HepG2 (cell line): ENCODE data around the gene RPS10. TPM values are rescaled to one million over a fixed set of nuclear protein-coding genes. Genes with fewer than 3 reads are reported as not detected.

Experiments used
- ASH2L ChIP-seq: fragments of 300-600, 200-600 bp; sonication (generic); IDR thresholded peaks from 2 replicates; pipeline ENCODE4 v1.7.0; 2017; ENCODE audit warnings: low read depth, mild to moderate bottlenecking, moderate library complexity, mixed read lengths, low read length; ENCODE audit not compliant: insufficient read length
- FOSL2 ChIP-seq: sonication (generic); formaldehyde crosslinking; IDR thresholded peaks from 2 replicates; pipeline ENCODE4 v1.4.0; 2020; ENCODE audit warnings: missing genetic modification reagents
- GATA4 ChIP-seq: sonication (generic); IDR thresholded peaks from 2 replicates; pipeline ENCODE4 v1.6.1; 2016; ENCODE audit warnings: antibody characterized with exemption, low read depth, borderline replicate concordance
- GLMP ChIP-seq: sonication (generic); formaldehyde crosslinking; IDR thresholded peaks from 2 replicates; pipeline ENCODE4 v1.9.0; 2021; ENCODE audit warnings: missing genetic modification reagents, mild to moderate bottlenecking, borderline replicate concordance
- HIC2 ChIP-seq: sonication (generic); formaldehyde crosslinking; IDR thresholded peaks from 2 replicates; pipeline ENCODE4 v1.9.0; 2022; ENCODE audit warnings: low read depth, missing genetic modification reagents
- HNRNPK ChIP-seq: fragments of 200-400 bp; formaldehyde crosslinking; IDR thresholded peaks from 2 replicates; pipeline ENCODE4 v1.6.1; 2018; ENCODE audit warnings: low read length, low read depth, moderate library complexity, mild to moderate bottlenecking; ENCODE audit not compliant: poor library complexity, severe bottlenecking
- HNRNPL ChIP-seq: fragments of 200-400 bp; formaldehyde crosslinking; IDR thresholded peaks from 2 replicates; pipeline ENCODE4 v1.6.1; 2017; ENCODE audit warnings: mild to moderate bottlenecking, low read depth, low read length
- KLF6 ChIP-seq: IDR thresholded peaks from 2 replicates; pipeline ENCODE4 v1.8.0; 2016; ENCODE audit warnings: missing biosample characterization, missing genetic modification reagents
- MTF1 ChIP-seq: sonication (generic); formaldehyde crosslinking; IDR thresholded peaks from 2 replicates; pipeline ENCODE4 v1.5.0; 2020; ENCODE audit warnings: missing genetic modification reagents
- NRL ChIP-seq: sonication (generic); formaldehyde crosslinking; IDR thresholded peaks from 2 replicates; pipeline ENCODE4 v1.5.0; 2020; ENCODE audit warnings: missing genetic modification reagents, mild to moderate bottlenecking, moderate library complexity, borderline replicate concordance
- PRDM4 ChIP-seq: sonication (generic); formaldehyde crosslinking; IDR thresholded peaks from 2 replicates; pipeline ENCODE4 v1.9.0; 2021; ENCODE audit warnings: missing genetic modification reagents, borderline replicate concordance
- RELA ChIP-seq: sonication (generic); formaldehyde crosslinking; IDR thresholded peaks from 2 replicates; pipeline ENCODE4 v1.4.0; 2020; ENCODE audit warnings: missing genetic modification reagents
- SMYD3 ChIP-seq: sonication (generic); formaldehyde crosslinking; IDR thresholded peaks from 2 replicates; pipeline ENCODE4 v1.8.1; 2023; ENCODE audit warnings: mild to moderate bottlenecking, missing genetic modification reagents
- ZFP90 ChIP-seq: sonication (generic); formaldehyde crosslinking; IDR thresholded peaks from 2 replicates; pipeline ENCODE4 v1.8.0; 2022; ENCODE audit warnings: missing genetic modification reagents, mild to moderate bottlenecking, inconsistent platforms, borderline replicate concordance
- ZNF616 ChIP-seq: sonication (generic); formaldehyde crosslinking; IDR thresholded peaks from 2 replicates; pipeline ENCODE4 v1.5.0; 2020; ENCODE audit warnings: low read depth, mild to moderate bottlenecking, missing genetic modification reagents
- ZNF629 ChIP-seq: sonication (generic); formaldehyde crosslinking; conservative IDR thresholded peaks from 2 replicates; pipeline ENCODE4 v1.5.0; 2020; ENCODE audit warnings: missing genetic modification reagents
- ZNF75D ChIP-seq: sonication (generic); formaldehyde crosslinking; IDR thresholded peaks from 2 replicates; pipeline ENCODE4 v1.8.1; 2023; ENCODE audit warnings: missing genetic modification reagents, mild to moderate bottlenecking, borderline replicate concordance
- polyA plus RNA-seq, 8 experiments: library from polyadenylated mRNA; depleted of rRNA in 3 of 8; stranded (reverse) in 7 of 8; unstranded in 1 of 8; fragments of >200 nt; fragmentation: Illumina TruSeq in 4 of 8; extraction: Trizol in 4 of 8; gene quantifications; 2 replicates each; pipeline versions ENCODE4 v1.2.1 to v1.2.3, GENCODE V29; 2011 to 2016; ENCODE audit warnings: low read depth in 4 of 8, missing spikeins in 1 of 8, mixed read lengths in 1 of 8; ENCODE audit not compliant: insufficient read depth in 1 of 8
- total RNA-seq, 5 experiments: library from RNA; depleted of rRNA; stranded (reverse); fragments of >200 nt; fragmentation: Illumina TruSeq; extraction: Trizol; gene quantifications; 2 replicates each; pipeline ENCODE4 v1.2.3, GENCODE V29; 2016; ENCODE audit warnings: low read depth in 1 of 5
- TF ChIP-seq, protein P1 (sequence below): sonication (generic); formaldehyde crosslinking; IDR thresholded peaks from 2 replicates; pipeline ENCODE4; 2020; ENCODE audit warnings: missing genetic modification reagents, mild to moderate bottlenecking, borderline replicate concordance

Gene RPS10
- total and polyA plus RNA-seq, 2 of the 13 experiments (the other 11 are each of a cell fraction or from before 2014, with no cell fraction given): 2,909 to 4,648 TPM

- TF ChIP-seq GLMP (CRISPR knock-in tag): no peak
- no peak for TF ChIP-seq HIC2 (CRISPR knock-in tag)
- peak; percentile 97 for TF ChIP-seq ASH2L
- TF ChIP-seq ZNF629: no peak
- peak; percentile 74 for TF ChIP-seq NRL (CRISPR knock-in tag)
- TF ChIP-seq ZNF75D (CRISPR knock-in tag): no peak
- peak; percentile 58; the same call in 1 of the 2 replicates for TF ChIP-seq ZNF616 (CRISPR knock-in tag)
- peak; percentile 34; the same call in 1 of the 2 replicates for TF ChIP-seq ZFP90 (CRISPR knock-in tag)
- TF ChIP-seq RELA (CRISPR knock-in tag): no peak
- peak; percentile 53 for TF ChIP-seq FOSL2 (CRISPR knock-in tag)
- TF ChIP-seq KLF6 (CRISPR knock-in tag): no peak
- TF ChIP-seq SMYD3 (CRISPR knock-in tag): 0 out of 2 replicates have a peak, but pooled peaks have one; percentile 53
- peak; percentile 74; the same call in 1 of the 2 replicates for TF ChIP-seq HNRNPL
- TF ChIP-seq HNRNPK: peak; percentile 98
- TF ChIP-seq, protein P1, sequence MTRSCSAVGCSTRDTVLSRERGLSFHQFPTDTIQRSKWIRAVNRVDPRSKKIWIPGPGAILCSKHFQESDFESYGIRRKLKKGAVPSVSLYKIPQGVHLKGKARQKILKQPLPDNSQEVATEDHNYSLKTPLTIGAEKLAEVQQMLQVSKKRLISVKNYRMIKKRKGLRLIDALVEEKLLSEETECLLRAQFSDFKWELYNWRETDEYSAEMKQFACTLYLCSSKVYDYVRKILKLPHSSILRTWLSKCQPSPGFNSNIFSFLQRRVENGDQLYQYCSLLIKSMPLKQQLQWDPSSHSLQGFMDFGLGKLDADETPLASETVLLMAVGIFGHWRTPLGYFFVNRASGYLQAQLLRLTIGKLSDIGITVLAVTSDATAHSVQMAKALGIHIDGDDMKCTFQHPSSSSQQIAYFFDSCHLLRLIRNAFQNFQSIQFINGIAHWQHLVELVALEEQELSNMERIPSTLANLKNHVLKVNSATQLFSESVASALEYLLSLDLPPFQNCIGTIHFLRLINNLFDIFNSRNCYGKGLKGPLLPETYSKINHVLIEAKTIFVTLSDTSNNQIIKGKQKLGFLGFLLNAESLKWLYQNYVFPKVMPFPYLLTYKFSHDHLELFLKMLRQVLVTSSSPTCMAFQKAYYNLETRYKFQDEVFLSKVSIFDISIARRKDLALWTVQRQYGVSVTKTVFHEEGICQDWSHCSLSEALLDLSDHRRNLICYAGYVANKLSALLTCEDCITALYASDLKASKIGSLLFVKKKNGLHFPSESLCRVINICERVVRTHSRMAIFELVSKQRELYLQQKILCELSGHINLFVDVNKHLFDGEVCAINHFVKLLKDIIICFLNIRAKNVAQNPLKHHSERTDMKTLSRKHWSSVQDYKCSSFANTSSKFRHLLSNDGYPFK (CRISPR knock-in tag): peak; percentile 63; the same call in 1 of the 2 replicates
- TF ChIP-seq GATA4: no peak
- TF ChIP-seq MTF1 (CRISPR knock-in tag): peak; percentile 9; the same call in 1 of the 2 replicates
- no peak; the same call in 1 of the 2 replicates for TF ChIP-seq PRDM4
Measured at GRCh38 chr6:34391786-34392496, 33.9 kb downstream of the RPS10 start (continued).
